Measurements from ENCODE around the gene SGMS1.
"Not testable (repeated sequence)": the region's sequence is repeated elsewhere in the genome, so short reads cannot be mapped to it uniquely, and the experiment has no call there.

Gene SGMS1

GRCh38 chr10:50623663-50624412, at the start of gene SGMS1:
TSS of gene SGMS1 (minus strand) at chr10:50623956. CDS start at chr10:50344114, 279,842 bp downstream.
- peak; percentile 73 for DNase-seq (ENCODE audit: low read depth)

- not testable (repeated sequence) for DNase-seq (ENCODE audit: low read depth)
These were observed 48.4 kb upstream of the SGMS1 start for GRCh38 chr10:50672152-50672551.

- DNase-seq (ENCODE audit: low read depth) = not testable (repeated sequence)
These were observed 47.9 kb upstream of the SGMS1 start for GRCh38 chr10:50671645-50672044.

GRCh38 chr10:50669957-50670356, 46.2 kb upstream of the SGMS1 start:
- DNase-seq (ENCODE audit: low read depth) = not testable (repeated sequence)

GRCh38 chr10:50667353-50667752, 43.6 kb upstream of the SGMS1 start:
- not testable (repeated sequence) for DNase-seq (ENCODE audit: low read depth)

GRCh38 chr10:50662420-50662819, 38.7 kb upstream of the SGMS1 start:
- not testable (repeated sequence) for DNase-seq (ENCODE audit: low read depth)

- not testable (repeated sequence) for DNase-seq (ENCODE audit: low read depth)
These were observed 37.8 kb upstream of the SGMS1 start for GRCh38 chr10:50661563-50661962.

- DNase-seq (ENCODE audit: low read depth) = peak; percentile 56
These were observed 36.3 kb upstream of the SGMS1 start for GRCh38 chr10:50659865-50660730.

GRCh38 chr10:50659016-50659864, 35.5 kb upstream of the SGMS1 start:
- not testable (repeated sequence) for DNase-seq (ENCODE audit: low read depth)

- no peak for DNase-seq (ENCODE audit: low read depth)
These were observed 34.4 kb upstream of the SGMS1 start for GRCh38 chr10:50658165-50658564.

GRCh38 chr10:50653758-50654157, 30.0 kb upstream of the SGMS1 start:
- DNase-seq (ENCODE audit: low read depth) = no peak

- no peak for DNase-seq (ENCODE audit: low read depth)
These were observed 29.4 kb upstream of the SGMS1 start for GRCh38 chr10:50653142-50653541.

- no peak for DNase-seq (ENCODE audit: low read depth)
These were observed 28.1 kb upstream of the SGMS1 start for GRCh38 chr10:50651808-50652207.

- no peak for DNase-seq (ENCODE audit: low read depth)
These were observed 26.7 kb upstream of the SGMS1 start for GRCh38 chr10:50650481-50650880.

- DNase-seq (ENCODE audit: low read depth) = no peak
These were observed 25.1 kb upstream of the SGMS1 start for GRCh38 chr10:50648935-50649227.

- no peak for DNase-seq (ENCODE audit: low read depth)
These were observed 24.6 kb upstream of the SGMS1 start for GRCh38 chr10:50648089-50648934.

- DNase-seq (ENCODE audit: low read depth) = not testable (repeated sequence)
These were observed 23.6 kb upstream of the SGMS1 start for GRCh38 chr10:50647350-50647749.

- DNase-seq (ENCODE audit: low read depth) = no peak
These were observed 21.5 kb upstream of the SGMS1 start for GRCh38 chr10:50645236-50645635.

GRCh38 chr10:50641626-50642025, 17.9 kb upstream of the SGMS1 start:
- no peak for DNase-seq (ENCODE audit: low read depth)

GRCh38 chr10:50640238-50640637, 16.5 kb upstream of the SGMS1 start:
- no peak for DNase-seq (ENCODE audit: low read depth)

All from stimulated activated CD8-positive, alpha-beta memory T cell treated with anti-CD3 and anti-CD28 coated beads, Interleukin-4, amount 100 ng/mL, for 24 hours (primary cell).